Measurements from ENCODE around the gene GNG3.
A peak's percentile ranks its signal among the peaks of the same experiment; 100 is the strongest.
"Not testable (repeated sequence)": the region's sequence is repeated elsewhere in the genome, so short reads cannot be mapped to it uniquely, and the experiment has no call there.

The GNG3 gene

GRCh38 chr11:62687508-62688396 lies 19.7 kb upstream of the GNG3 start:
- DNase-seq (ENCODE audit: low read depth in 1 of 2, low spot score in 1 of 2): no peak

GRCh38 chr11:62688491-62688890 lies 19.0 kb upstream of the GNG3 start:
- DNase-seq (ENCODE audit: low read depth in 1 of 2, low spot score in 1 of 2): no peak

GRCh38 chr11:62689421-62690183 lies 17.9 kb upstream of the GNG3 start, which contains the start of gene LRRN4CL:
Gene LRRN4CL, minus strand, starts transcription at chr11:62689530. Its CDS starts 1,022 bp downstream, at chr11:62688508.
- no peak for DNase-seq (ENCODE audit: low read depth in 1 of 2, low spot score in 1 of 2)

GRCh38 chr11:62693624-62694023 lies 13.9 kb upstream of the GNG3 start:
- DNase-seq (ENCODE audit: low read depth in 1 of 2, low spot score in 1 of 2): not testable (repeated sequence)

DNA sequence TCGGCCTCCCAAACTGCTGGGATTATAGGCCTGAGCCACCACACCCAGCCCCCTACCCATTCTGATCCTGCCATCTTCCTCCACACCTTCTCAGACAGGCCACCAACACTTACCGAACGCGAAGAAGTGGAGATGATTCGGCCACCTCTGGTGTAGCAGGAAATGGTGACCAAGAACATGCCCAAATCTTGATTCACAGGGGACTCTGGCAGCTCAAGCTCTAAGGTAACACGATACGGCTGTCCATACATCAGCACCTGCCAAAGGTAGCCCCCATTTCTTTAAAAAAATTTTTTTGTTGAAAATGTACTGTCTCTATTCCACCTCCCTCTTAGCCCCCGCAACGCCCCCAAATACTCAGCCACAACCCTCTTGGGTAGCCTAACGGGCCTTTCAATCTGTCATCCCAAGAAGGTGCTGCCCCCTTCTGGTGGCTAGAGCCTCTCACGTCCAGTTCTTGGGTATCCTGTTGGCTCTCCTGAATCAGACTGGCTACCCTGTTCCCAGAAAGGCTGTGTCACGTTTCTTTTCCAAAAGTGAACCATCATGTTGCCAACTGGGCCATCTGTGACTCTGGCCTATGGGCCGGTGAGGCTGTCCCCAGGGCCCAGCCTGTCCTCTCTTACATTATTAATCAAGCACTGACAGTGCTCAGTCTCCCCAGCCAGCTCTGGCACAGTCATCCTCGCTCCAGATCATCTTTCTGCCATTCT lies 12.9 kb upstream of the GNG3 start:
- peak; percentile 45 to 52 for DNase-seq (ENCODE audit: low read depth in 1 of 2, low spot score in 1 of 2)

- DNase-seq (ENCODE audit: low read depth in 1 of 2, low spot score in 1 of 2): no peak
Measured at GRCh38 chr11:62702246-62702645, 5.2 kb upstream of the GNG3 start.

DNA sequence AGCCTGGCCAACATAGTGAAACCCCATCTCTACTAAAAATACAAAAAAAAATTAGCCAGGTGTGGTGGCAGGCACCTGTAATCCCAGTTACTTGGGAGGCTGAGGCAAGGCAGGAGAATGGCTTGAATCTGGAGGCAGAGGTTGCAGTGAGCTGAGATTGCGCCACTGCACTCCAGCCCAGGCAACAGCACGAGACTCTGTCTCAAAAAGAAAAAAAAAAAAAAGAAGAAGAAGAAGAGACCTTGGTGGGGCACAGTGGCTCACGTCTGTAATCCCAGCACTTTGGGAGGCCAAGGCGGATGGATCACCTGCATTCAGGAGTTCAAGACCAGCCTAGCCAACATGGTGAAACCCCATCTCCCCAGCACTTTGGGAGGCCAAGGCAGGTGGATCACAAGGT lies 3.6 kb upstream of the GNG3 start:
- DNase-seq (ENCODE audit: low read depth in 1 of 2, low spot score in 1 of 2): not testable (repeated sequence)

GRCh38 chr11:62705413-62705812 lies 2.1 kb upstream of the GNG3 start:
- DNase-seq (ENCODE audit: low read depth in 1 of 2, low spot score in 1 of 2): no peak

DNA sequence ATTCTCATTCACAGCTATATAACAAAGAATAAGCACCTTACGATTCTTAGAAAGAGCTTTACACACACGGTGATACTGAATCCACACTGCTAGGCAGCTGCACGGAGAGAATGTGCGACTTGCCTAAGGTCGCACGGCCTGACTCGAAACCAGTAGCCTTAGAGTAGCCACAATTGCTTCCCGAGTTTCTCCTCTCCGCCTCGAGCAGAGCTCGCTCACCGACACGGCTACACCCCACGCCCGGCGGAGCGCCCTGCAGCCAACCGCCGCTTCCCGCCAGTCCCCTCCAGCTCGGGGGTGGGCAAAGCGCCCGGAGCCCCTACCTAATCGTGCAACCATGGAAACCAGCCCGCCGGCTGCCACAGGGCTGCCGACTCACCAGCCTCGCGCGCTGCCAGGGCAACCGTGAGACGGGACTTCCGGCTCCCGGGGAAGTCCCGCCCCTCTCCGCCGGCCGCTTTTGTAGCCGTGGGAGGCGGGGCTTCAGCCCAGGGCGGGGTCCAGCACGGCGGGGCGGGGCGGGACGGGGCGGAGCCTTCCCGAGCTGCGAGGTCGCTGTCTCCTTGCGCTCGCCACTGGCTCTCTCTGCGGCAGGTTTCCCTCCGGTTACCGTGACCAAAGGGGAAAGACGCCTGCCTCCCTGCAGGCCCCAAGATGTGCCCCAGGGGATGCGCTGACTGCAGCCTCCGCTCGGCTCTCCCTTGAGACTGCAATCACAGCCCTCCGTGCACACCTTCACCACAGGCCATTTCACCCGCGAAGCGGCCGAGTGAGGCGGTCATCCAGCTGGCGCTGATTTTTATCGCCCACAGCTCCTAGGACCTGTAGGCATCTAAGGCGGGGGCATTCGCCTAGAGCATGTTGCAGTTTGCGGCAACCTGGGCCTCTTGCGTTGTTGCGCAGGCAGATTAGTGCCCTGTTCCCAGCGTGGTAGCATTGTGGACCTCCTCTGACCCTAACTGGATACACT lies 1.3 kb upstream of the GNG3 start:
- DNase-seq (ENCODE audit: low read depth in 1 of 2, low spot score in 1 of 2): peak; percentile 92 to 93

- no peak for DNase-seq (ENCODE audit: low read depth in 1 of 2, low spot score in 1 of 2)
Measured at GRCh38 chr11:62706850-62707247, 627 bp upstream of the GNG3 start.

GRCh38 chr11:62708392-62708791 lies 916 bp downstream of the GNG3 start:
- no peak for DNase-seq (ENCODE audit: low read depth in 1 of 2, low spot score in 1 of 2)

GRCh38 chr11:62708793-62709192 lies 1.3 kb downstream of the GNG3 start:
- peak in 1 of 2 donors; percentile 25 for DNase-seq (ENCODE audit: low read depth in 1 of 2, low spot score in 1 of 2)

DNA sequence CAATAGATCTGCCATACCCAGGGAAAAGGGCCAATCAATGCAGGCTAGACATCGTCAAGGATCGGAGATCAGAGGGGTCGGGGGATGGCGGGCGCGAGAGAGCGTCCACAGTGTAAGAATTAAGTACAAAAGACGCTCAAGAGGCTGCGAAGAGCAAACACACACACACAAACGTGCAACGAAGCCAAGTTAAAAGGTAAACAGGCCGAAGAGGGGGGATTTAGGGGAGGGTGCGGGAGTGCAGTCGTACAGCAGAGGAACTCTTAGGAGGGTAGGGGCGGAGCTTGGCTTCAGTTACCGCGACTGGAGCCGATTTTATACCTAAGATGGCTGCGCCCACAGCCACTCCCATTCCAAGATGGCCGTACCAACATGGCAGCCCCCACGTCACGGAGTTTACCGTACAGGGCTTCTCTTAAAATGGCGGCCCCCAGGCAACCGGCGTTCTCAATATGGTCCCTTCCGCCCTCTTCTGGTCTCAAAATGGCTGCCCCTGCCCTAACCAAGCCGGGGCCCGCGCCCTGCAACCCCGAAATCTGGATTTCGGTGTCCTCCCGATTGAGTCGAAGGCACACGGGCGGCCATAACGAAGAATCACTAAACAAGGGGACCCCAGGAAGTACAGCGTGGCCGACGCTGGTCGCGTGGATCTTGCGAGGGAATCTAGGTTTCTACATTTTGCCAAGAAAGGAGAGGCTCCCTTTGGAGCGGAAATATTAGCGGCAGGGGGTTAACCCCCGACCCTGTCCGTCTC lies 1.9 kb downstream of the GNG3 start:
- peak; percentile 85 to 93 for DNase-seq (ENCODE audit: low read depth in 1 of 2, low spot score in 1 of 2)

GRCh38 chr11:62710001-62710345 lies 2.5 kb downstream of the GNG3 start:
- peak in 1 of 2 donors; percentile 10 for DNase-seq (ENCODE audit: low read depth in 1 of 2, low spot score in 1 of 2)

DNA sequence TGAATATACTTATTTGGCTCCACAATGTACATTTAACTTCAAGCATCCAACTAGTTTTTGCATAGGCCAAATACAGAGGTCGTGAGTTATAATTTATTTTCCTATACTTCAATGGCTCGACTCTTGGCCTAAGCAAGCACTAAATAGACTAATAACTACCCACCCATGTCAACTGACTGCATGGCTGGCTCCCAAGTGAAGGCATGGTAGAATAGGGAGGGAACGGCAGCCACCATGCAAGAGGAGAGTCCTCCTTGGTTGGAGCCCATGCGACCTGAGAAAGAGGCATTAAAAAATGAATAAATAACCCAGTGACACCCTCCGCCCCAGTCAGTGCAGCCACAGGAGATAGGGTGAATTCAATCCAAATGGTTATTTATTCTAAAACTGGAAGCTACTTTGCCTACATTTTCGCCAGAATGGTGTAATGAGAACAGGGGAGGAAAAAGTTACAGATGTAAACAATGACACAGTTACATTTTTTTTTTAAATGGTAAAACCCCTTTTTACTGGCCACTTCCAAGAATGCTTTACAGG lies 4.9 kb downstream of the GNG3 start:
- no peak for DNase-seq (ENCODE audit: low read depth in 1 of 2, low spot score in 1 of 2)

- DNase-seq (ENCODE audit: low read depth in 1 of 2, low spot score in 1 of 2): no peak
Measured at GRCh38 chr11:62712861-62713260, 5.4 kb downstream of the GNG3 start.

GRCh38 chr11:62713343-62713742 lies 5.9 kb downstream of the GNG3 start:
- no peak for DNase-seq (ENCODE audit: low read depth in 1 of 2, low spot score in 1 of 2)

- no peak for DNase-seq (ENCODE audit: low read depth in 1 of 2, low spot score in 1 of 2)
Measured at GRCh38 chr11:62715150-62716130, 8.0 kb downstream of the GNG3 start.
